NCI-H774 (cell line): ENCODE results near the gene SAMD5.

ENCODE experiments used
- DNase-seq: peaks from one replicate; lab custom pipeline; 2025; lab: John Stamatoyannopoulos, UW

SAMD5 gene

DNA sequence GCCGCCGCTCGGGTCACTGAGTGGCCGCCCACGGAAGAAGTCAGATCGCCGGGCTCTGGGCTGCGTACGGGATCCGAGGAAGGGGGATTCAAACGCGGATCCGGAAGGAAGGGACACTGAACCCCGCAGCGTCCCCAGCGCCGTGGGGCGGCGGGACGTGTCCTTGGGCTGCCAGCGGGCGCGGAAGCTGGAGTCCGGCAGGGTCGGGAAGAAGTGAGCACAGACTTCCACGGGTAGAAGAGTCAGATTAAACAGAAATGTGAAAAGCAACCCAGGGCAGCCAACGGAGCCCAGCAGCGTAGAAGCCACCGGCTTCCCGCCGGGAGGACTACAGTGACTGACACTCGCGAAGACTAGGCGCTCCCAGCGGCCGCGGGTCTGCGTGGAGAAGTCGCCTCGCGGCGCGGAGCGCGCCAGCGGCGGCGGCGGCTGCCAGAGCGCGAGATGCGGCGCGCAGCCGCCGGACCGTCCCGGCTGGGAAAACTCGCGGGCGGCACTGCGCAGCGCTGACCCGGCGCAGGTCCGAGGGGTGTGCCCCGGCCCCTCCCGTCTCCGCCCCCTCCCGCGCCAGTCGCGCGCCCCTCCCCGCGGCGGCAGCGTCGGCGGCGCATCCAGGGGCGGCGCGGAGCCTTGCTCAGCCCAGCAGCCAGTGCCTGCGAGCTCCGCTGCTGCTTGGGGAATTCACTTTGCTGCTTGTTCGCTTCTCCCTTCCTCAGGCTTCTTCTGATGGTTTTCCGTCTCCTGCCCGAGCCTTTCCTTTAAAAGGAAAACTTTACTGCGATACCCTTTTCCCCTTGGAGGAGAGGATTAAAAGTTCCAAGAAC is at the start of gene SAMD5:
Gene SAMD5 (plus strand): TSS at position 649 of the 824 bp plus-strand sequence. CDS start 239 bp downstream, outside the sequence.
- DNase-seq: peak; percentile 78

DNA sequence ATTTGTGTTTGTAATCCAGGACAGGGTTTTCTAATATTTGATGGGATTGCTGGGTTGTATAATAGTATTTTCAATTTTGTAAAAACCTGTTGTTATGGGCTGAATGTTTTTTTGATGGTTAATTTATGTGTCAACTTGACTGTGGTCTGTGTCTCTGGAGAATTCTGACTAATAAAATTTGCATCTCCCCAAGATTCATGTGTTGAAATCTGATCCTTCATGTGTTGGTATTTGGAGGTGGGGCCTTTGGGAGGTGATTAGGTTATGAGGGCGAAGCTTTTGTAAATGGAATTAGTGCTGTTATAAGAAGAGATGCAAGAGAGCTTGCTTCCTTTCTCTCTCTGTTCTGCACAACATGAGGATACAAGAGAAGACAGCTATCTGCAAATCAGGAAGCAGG is 48.7 kb upstream of the SAMD5 start:
- no peak for DNase-seq

DNA sequence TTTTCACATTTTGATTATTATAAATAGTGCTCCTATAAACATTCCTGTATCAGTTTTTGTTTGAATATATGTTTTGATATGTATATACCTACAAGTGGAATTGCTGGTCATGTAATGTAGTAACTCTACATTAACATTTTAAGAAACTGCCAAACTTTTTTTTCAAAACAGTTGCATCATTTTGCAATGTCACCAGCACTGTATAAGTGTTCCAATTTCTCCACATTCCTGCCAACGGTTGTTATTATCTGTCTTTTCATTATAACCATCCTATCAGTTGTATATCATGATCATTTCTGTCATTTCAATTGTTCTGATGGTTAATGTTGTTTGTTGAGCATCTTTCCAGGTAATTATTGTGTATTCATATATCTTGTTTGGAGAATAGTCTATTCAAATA is 44.8 kb upstream of the SAMD5 start:
- DNase-seq: no peak

DNA sequence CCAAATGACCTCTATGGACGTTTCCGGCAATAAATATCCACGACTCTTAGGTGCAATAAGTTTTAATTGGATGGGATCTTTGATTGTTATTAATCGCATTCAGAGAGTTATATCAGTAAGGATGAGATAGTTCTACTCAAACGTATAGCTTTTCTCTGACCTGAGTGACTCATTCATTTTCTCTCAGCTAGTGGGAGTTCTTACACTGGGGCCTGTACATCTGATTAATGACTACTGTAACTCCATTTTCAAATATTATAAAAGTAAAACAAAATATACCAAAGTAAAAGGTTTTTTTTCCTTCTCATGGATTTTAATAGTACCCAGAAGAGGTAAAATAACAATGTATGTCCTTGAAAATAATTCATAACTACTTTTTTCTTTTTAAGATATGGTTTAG is 41.1 kb upstream of the SAMD5 start:
- no peak for DNase-seq

DNA sequence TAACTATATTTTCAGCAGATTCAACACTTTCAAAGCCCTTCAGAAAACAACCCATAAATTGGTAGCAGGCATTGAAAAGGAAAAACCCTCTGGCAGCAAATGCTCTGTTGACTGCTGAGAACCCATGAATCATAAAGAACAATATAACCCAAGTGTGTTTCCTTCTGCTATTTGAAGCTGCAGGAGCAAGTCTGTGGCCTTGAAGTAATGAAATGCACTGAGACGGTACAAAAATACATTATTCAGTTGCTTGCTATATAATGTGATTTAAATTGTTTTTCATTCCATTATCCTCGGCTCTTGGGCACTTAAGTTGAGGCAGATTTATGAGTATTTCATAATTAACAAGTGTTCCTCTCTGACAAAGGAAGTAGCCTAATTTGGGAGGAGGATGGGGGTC is 40.6 kb upstream of the SAMD5 start:
- no peak for DNase-seq

DNA sequence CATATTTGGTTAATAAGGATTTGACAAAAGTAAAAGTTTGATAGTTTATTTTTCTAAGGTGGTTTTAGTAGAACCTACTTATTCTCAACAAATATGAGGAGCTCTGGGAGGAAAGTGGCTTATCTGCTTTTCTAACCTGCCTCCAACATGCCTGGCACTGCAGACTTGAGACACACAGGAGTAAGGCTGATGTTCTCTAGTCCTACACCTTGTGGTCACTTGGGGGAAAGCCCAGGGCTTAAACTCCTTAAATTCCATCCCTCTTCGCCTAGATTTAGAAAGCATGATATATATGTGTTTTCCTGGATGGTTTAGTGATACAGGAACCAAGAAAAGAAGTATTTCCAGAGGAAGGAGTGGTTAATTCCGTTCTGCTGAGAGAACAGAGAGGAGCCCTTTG is 39.9 kb upstream of the SAMD5 start:
- no peak for DNase-seq

DNA sequence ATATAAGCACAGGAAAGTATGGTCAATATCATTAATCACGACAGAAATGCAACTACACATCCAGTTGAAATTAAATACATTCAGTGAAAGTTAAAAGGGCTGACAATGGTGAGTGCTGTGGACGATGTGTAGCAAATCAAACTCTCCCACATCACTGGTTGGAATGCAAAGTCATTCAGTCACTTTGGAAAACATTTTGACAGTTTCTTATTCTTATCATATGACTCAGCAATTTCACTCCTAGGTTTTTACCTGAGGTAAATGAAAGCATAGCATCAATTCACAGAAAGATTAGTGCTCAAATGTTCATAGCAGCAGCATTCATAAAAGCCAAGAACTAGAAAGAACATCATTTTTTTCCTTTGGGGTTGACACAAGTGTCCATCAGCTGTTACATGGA is 28.6 kb upstream of the SAMD5 start:
- DNase-seq: no peak

DNA sequence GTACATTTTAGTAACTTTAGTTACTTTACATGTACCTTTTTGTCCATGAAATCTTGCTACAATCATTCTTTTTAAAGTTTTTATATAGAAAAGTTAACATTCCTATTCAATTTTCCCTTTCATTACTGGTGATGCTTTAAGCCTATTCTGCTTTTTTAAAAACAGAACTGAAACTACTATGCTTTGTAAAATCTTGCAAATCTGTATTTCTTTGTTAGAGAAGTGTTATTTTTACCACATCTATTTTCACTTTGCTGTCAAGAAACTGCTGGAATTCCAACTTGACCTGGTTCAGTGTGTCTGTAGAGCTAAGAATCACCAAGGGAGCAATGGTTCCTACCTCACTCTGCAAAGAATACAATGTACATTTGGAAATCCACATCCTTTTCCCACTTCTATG is 21.8 kb upstream of the SAMD5 start:
- DNase-seq: no peak

DNA sequence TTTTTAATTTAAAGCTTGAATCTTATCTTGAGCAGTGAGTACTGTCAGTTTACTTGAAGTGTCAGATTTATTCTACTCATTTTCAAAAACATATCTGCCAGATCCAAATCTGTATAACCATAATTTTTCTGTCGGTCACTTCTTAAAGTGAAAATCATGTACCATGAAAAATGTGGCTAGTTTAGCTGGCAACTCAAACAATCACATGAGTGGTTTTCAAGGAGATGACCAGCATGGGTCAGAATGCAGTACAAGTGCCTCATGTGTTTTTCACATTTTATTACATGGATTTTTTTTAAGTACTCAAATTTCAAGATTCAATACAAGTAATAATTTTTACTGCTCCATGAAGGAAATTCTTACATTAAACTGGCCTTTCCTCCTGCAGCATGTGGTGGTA is 11.0 kb upstream of the SAMD5 start:
- DNase-seq: no peak

DNA sequence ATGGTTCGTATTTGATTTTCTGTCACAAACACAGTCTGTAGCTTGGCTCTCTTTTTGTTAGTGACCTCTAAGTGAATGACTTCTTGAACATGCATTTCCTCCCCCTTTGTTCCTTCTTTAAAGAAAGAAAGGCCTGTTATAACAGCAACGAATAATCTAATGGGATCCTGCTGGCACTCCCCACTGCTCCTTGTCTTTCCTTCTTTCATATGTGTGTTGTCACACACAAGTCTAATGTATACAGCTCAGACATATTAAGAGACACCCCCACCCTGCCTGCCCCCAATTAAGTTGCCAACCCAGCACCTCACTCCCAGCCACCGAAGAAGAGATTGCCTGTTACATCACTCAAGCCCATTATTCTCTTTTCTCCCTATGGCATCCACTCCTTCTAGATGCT is 4.9 kb upstream of the SAMD5 start:
- no peak for DNase-seq

DNA sequence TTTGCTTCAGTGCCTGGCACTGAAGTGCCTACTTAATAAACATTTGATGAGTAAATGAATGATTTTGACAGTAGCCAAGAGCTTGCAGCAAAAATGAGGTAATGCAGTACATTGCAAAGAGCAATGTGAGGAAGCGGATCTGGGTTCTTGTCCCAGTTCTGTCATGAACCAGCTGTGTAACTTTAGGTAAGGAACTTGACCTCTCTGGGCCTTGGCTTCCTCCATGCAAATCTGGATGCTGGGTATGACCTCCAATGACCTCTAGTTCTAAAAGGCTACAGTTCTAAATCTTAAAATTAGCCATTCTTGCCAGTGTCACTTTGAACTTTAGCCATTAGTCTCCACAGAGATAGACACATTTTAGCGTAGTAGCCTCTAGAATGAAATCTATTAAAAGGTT is 3.6 kb upstream of the SAMD5 start:
- no peak for DNase-seq

DNA sequence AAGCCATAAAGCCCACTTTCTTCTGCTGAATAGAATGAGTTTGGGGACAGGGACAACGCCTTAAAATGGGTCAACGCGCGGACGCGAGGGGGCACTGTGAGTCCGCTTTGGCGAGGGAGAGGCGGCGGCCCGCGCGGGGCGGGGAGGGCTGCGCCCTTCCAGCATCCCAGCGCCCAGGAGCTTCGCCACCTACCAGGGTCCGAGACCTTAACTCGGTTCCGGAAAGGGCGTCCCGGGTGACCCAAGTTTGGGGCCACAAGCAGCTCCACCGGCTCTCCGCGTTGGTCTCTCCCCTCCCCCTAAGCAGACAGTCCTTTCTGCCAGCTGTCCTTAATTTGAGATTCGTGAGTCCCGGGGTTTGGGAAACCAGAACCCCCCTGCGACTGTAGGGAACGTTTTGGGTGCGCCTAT is 1.8 kb upstream of the SAMD5 start:
- peak; percentile 67 for DNase-seq

DNA sequence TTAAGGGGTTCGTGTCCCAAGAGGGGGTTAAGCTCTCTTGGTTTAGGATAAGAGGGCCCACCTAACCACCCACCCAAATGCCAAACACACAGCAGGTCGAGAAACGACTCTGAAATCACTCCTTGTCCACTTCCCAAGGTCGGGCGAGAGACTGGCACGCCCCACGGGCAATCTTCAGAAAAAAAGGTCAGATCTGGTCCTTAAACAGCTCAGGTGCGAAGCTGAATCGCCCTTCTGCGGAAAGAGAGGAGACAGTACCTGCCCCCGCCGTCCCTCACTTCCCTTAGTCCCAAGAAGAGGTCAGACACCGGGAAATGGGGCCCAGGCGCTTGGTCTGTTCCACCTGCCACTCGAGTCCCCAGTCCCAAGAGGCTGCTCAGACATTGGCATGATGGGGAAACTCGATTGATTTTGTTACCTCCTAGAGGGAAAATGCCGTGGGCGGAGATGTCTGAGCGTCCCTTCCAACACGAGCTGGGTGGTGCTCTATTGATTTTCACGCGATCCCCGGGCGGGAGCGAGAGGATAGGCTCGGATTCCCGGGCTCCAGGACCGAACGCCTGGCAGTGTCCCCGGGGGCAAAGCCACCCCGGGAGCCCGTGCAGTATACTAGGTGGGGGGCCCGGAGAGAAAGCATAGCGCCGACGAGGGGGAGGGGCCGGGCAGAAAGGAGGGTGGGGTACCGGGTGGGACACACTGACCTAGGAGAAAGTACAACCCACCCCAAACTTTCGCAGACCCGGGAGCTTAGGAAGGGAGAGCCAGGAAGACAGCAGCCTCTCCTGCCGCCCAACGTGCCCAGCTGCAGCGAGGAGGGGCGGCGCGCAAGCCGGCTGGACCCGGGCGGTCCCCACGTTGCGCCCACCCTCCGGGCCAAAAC is 1.1 kb upstream of the SAMD5 start:
- DNase-seq: peak; percentile 35

DNA sequence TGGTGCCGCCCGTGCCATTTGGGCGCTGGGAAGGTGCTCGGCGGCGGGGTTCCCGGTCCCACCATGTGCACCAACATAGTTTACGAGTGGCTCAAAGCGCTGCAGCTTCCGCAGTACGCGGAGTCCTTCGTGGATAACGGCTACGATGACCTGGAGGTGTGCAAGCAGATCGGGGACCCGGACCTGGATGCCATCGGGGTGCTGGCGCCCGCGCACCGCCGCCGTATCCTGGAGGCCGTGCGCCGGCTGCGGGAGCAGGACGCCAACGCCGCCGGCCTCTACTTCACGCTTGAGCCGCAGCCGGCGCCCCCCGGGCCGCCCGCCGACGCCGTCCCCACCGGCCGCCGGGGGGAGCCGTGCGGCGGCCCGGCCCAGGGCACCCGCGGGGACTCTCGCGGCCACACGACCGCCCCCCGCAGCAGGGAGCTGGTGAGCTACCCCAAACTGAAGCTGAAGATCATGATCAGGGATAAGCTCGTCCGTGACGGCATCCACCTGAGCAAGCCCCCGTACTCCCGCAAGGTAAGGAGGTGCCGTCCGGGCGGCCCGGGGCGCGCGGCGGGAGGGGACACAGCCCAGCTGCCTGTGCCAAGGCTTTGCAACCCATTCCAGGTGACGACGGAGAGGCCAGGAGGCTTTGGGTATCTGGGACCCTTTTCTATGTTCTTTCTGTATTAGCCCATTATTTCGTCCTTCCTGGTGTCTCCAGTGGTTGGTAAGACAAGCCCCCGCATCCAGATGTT is 547 bp downstream of the SAMD5 start:
- peak; percentile 58 for DNase-seq

DNA sequence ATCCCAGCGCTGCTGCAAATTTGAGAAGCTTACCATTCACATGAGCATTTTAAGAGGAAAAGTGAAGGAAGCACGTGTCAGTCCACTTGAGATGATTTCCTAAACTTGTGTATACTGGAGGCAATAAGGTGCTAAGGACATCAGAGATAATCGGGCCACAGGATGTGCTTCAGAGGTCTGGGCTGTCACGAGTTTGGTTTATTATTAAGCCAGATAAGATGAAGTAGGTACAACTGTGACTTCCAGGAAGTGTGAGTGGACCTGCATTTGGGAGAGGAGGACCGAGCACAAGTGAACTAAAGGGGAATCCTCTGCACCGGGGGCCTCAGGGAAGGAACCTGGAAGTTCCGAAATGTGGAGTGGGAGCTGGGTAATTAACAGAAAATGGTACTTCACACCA is 1.4 kb downstream of the SAMD5 start:
- no peak for DNase-seq

DNA sequence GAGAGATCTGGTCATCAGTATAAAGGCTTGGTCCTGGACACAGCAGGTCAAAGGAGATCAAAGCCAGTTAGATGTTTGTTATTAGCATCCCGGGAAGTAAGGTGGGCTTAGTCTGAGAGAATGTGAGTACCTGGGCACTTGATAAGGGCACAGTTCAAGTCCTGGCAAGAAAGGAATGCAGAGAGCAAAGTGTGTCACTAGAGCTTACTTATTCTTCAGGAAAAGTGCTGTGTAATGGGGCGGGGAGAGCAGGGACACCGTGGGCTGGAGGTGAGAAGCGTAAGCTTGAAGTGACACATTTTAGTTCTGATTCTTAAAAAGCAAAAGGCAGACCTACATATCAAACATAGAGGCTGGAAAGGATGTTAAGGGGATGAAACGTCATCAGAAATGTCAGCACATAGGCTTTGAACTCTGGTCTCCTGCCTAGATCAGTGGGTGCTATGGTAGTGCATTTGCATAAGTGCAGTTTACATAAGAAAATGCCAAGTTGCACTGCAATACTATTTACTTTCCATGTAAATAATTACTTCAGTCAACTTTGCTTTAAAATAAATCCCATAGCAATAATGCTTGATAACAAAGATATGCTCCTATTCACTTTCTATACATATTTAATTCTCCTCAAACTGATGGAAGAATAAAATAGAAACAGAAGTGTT is 2.6 kb downstream of the SAMD5 start:
- DNase-seq: no peak

DNA sequence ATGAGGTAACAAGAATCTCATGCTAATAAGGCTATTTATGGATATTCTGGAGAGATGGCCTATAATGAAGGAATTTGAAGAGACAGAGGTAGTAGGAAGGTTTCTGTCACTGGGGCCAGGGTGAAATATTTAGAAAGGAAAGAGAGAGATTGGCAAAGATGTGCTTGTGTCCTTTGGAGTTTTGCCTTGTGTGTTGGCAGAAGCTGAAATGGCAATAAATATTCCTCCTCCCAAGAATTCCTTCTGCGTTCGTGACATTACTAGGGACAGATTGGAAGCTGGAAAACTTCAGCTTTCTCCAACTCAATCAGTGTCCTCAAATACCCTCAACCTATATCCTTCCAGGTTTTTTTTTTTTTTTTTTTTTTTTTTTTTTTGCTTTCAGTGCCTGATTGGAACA is 6.3 kb downstream of the SAMD5 start:
- no peak for DNase-seq

DNA sequence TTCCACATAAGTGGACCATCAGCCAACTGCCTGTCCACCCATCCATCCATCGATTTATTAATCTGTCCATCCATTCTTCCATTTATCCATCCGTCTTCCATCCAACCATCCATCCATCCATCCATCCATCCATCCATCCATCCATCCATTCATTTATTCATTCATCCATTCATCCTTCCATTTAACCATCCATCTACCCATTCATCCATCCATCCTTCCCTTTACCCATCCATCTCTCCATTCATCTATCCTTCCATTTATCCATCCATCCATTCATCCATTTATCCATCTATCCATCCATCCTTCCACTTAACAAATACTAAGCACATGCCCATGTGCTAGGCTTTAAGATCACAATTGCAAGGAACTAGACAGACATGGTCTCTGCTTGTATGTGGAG is 6.8 kb downstream of the SAMD5 start:
- DNase-seq: no peak

DNA sequence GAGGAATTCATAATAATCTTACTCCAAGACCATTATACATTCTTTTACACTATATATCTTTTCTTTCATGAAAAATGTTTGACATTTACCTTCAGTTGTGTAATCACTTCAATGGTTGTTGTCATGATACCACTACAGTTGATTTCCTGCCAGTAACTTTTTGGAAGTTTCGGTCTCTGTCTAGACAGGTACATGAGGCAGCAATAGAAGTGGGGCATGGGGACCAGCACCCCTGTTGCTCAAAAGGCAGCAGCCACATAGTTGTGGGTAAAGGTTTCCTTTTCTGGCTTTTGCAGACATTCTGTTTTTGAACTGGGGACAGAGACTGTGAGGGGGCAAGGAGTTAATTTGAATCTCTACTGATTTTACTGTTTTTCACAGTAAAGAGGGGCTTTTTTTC is 14.1 kb downstream of the SAMD5 start:
- DNase-seq: no peak

DNA sequence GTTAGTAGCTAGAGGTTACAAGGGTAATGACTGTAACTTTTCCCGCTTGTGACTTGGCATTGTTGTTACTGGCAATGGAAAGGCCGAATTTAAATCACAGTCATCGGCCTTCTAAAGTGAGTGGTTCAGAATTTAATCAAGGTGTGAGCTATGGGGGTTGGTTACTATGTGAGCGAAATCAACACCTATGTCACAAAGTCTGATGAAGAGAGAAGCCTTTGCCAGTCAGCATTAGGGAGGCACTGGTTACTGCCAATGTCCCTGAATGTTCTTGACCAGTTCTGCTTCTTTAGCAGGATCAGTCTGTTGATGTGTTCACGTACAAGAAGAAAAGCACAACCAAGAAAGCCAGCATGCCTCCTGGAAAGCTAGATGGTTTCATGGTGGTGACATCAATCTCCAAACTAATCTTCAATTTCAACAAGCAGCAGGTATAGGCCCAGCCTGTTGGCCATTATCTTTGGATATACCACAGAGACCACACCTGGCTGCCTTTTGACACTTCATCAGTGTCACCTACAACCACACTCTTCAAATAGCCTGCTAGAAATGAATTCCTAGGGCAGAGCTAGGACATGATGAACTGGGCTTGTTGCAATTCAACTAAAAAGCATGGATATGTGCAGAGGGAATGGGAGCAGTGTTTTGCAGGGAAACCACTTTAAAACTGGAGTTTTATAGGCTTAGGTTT is 17.2 kb downstream of the SAMD5 start:
- DNase-seq: no peak

DNA sequence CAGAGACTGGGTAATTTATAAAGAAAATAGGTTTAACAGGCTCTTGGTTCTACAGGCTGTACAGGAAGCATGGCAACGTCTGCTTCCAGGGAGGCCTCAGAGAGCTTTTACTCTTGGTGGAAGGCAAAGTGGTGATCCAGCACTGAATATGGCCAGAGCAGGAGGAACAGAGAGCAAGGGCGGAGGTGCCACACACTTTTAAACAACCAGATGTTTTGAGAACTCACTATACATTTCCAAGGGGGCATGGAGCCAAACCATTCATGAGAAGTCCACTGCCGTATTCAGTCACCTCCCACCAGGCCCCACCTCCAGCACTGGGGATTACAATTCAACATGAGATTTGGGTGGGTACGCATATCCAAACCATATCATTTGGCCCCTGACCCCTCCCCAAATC is 18.7 kb downstream of the SAMD5 start:
- no peak for DNase-seq
